ENCODE results near the gene CAMTA1.

DNA sequence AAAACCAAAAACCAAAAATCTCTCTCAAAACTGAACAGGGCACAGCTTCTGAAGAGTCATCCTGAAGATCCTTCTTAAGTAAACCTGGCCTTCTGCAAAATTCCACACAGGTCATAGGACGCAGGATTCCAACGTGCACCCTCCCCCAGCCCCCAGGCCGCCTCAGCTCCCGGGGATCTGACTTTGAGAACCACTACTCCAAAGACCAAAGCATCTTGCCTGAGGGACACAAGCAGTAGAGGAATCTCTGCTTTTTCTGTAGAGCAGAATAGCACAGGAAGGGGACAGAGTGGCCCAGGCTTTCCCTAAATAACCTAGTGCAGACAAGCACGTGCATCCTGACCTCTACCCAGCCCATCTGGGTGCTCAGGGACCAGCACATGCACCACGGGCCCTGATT lies 881.0 kb downstream of the CAMTA1 start:
- TF ChIP-seq, protein P1, sequence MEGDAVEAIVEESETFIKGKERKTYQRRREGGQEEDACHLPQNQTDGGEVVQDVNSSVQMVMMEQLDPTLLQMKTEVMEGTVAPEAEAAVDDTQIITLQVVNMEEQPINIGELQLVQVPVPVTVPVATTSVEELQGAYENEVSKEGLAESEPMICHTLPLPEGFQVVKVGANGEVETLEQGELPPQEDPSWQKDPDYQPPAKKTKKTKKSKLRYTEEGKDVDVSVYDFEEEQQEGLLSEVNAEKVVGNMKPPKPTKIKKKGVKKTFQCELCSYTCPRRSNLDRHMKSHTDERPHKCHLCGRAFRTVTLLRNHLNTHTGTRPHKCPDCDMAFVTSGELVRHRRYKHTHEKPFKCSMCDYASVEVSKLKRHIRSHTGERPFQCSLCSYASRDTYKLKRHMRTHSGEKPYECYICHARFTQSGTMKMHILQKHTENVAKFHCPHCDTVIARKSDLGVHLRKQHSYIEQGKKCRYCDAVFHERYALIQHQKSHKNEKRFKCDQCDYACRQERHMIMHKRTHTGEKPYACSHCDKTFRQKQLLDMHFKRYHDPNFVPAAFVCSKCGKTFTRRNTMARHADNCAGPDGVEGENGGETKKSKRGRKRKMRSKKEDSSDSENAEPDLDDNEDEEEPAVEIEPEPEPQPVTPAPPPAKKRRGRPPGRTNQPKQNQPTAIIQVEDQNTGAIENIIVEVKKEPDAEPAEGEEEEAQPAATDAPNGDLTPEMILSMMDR (IDR thresholded peaks at IDR 0.05; ENCODE audit: low read length) = no peak
- no peak for TF ChIP-seq EZH2 (optimal IDR thresholded peaks at IDR 0.05; ENCODE audit: low read depth, low read length)
- no peak for TF ChIP-seq EZH2phosphoT487 (IDR thresholded peaks at IDR 0.05; ENCODE audit: low read length)
